ENCODE data around the gene ZNF383.
"Not testable (repeated sequence)": the region's sequence is repeated elsewhere in the genome, so short reads cannot be mapped to it uniquely, and the experiment has no call there.

Gene ZNF383

DNA sequence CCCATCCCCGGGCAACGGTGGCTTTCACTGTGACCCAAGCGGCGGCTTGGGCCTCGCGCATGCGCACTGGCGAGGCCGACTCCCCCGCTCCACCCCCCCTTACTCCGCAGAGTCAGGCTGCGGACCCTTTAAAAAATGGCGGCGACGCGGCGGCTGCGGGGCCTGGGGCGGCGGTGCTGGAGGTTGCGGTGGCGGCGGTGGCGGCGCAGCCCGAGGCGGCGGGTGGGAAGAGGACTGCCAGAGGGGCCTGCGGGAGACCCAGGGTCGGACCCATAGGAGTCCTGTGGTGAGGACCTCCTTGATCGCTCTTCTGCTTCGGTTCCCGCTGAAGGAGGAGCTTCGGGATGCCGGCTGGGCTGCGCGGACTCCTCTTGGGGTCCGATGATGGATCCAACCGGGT lies 76.2 kb downstream of the ZNF383 start:
- DNase-seq (ENCODE audit: low spot score) = not testable (repeated sequence)

Measured in GM03348 (cell line).